Adrenal gland (tissue), 12 donors: Measurements from ENCODE around the gene COL5A1. TPM values are rescaled to one million over a fixed set of nuclear protein-coding genes. Genes with fewer than 3 reads are reported as not detected.

Experiments
- DNase-seq, 7 donors: peaks; one replicate each; pipeline ENCODE4 v3.0.0-alpha.2; 2019 to 2020
- H3K27ac ChIP-seq, 5 donors: fragments of 200-600 bp; sonication (generic) in 4 of 5; 1 replicate in 3 of 5; 2 replicates in 2 of 5; pipeline versions ENCODE4 v1.5.1 to v1.8.0; 2016 to 2020; ENCODE audit warnings: mild to moderate bottlenecking in 1 of 5
- H3K27me3 ChIP-seq: fragments of 200-600 bp; 2 replicates; pipeline ENCODE4 v1.8.0; 2021
- H3K36me3 ChIP-seq, 2 donors: fragments of 200-600 bp; replicated peaks in 1 of 2; 1 replicate in 1 of 2; 2 replicates in 1 of 2; pipeline versions ENCODE4 v1.5.1 to v1.8.0; 2018 to 2022
- H3K4me1 ChIP-seq, 2 donors: fragments of 200-600 bp; replicated peaks in 1 of 2; 1 replicate in 1 of 2; 2 replicates in 1 of 2; pipeline versions ENCODE4 v1.5.1 to v1.8.0; 2018 to 2021
- H3K4me3 ChIP-seq, 4 donors: fragments of 200-600 bp; sonication (generic) in 3 of 4; one replicate each; pipeline ENCODE4 v1.5.1; 2016 to 2018
- H3K9me3 ChIP-seq, 3 donors: fragments of 200-600 bp; sonication (generic) in 1 of 3; replicated peaks in 1 of 3; 1 replicate in 2 of 3; 2 replicates in 1 of 3; pipeline versions ENCODE4 v1.5.1 to v1.8.0; 2016 to 2021
- CTCF ChIP-seq, 6 experiments: fragments of 450-650 bp in 4 of 6; fragments of 200-600 bp in 2 of 6; sonication (generic) in 1 of 6; IDR thresholded peaks; 1 replicate in 5 of 6; 2 replicates in 1 of 6; pipeline versions ENCODE4 v1.5.1 to v1.8.0; 2016 to 2021; ENCODE audit warnings: antibody characterized with exemption in 6 of 6, mild to moderate bottlenecking in 2 of 6, moderate library complexity in 1 of 6
- POLR2A ChIP-seq, 2 donors: fragments of 450-650 bp; IDR thresholded peaks; one replicate each; pipeline ENCODE4 v1.6.1; 2017; ENCODE audit warnings: antibody characterized with exemption in 2 of 2, mild to moderate bottlenecking in 2 of 2, moderate library complexity in 1 of 2
- WGBS, 4 donors: extraction: QIAGEN DNeasy Blood & Tissue Kit in 2 of 4; methylation state at CpG; one replicate each; pipeline versions ENCODE4 v1.1.5 to v1.1.7; 2013 to 2017; 5-methylcytosine and 5-hydroxymethylcytosine counted together
- intact Hi-C, 2 donors: fragments of 100-400 bp; cut with DNase I; formaldehyde crosslinking; loops; one replicate each; pipeline versions ENCODE4 v1.14.1 to v1.15.0; 2022 to 2023
- polyA plus RNA-seq, 3 donors: library from polyadenylated mRNA; stranded (reverse); fragments of 200-250 nt in 2 of 3; fragments of 350-450 nt in 1 of 3; fragmentation: Illumina TruSeq in 1 of 3; extraction: RNeasy Lipid Tissue Mini Kit (QIAGEN cat#74804) in 1 of 3; gene quantifications; one replicate each; pipeline ENCODE4 v1.2.3, GENCODE V29; 2013 to 2014
- total RNA-seq, 9 donors: library from RNA; depleted of rRNA in 4 of 9; stranded (reverse); fragments of >200 nt in 4 of 9; fragments of 120-200 nt in 1 of 9; fragmentation: NEBNext Ultra II Directional in 1 of 9; extraction: Animal tissue kit (Norgen Biotek cat#: 25700) in 1 of 9; gene quantifications; one replicate each; pipeline versions ENCODE4 v1.1.0 to v1.2.4, GENCODE V29; 2013 to 2023
- donor health status: healthy with polysubstance abuse.
- donor health status: Bipolar disorder and iron deficiency.
- donor health status: DM: yes; HTN: yes; CAD: no.
- donor health status: DM: no; HTN: no; CAD: no.
- donor health status: DM: no; HTN: no; CAD: no.
- donor health status: DM: yes; HTN: yes; CAD: no.

The COL5A1 gene
- total and polyA plus RNA-seq, 12 donors, result 3.5 to 45.5 (median 29.3) TPM

GRCh38 chr9:134600836-134601638 lies 40.6 kb upstream of the COL5A1 start:
- H3K27me3 ChIP-seq, result no peaks in the 10 kb centered on the region
- 89 to 94% (median 92%) methylated on average over 7 to 10 of the region's 10 CpGs for WGBS, 4 donors
- no peaks in the 10 kb centered on the region for H3K4me1 ChIP-seq
- no peak for TF ChIP-seq CTCF (IDR thresholded peaks at IDR 0.05)
- no peak for TF ChIP-seq POLR2A (IDR thresholded peaks at IDR 0.05)
- intact Hi-C loops, result no loop called here
- DNase-seq, result peak in 1 of 7 donors; percentile 25
- H3K27ac ChIP-seq, result no peak overlapping the region
- no peaks in the 10 kb centered on the region for H3K36me3 ChIP-seq
- H3K4me3 ChIP-seq, result no peak overlapping the region
- H3K9me3 ChIP-seq, result no peaks in the 10 kb centered on the region

- peak in 1 of 7 donors; percentile 30 for DNase-seq
- TF ChIP-seq CTCF (IDR thresholded peaks at IDR 0.05), result no peak
- no peak for TF ChIP-seq POLR2A (IDR thresholded peaks at IDR 0.05)
- Histone ChIP-seq H3K4me3 (no peak overlapping the region), H3K27ac (no peak overlapping the region), H3K4me1 (no peaks in the 10 kb centered on the region), H3K36me3 (no peaks in the 10 kb centered on the region), H3K9me3 (no peaks in the 10 kb centered on the region), H3K27me3 (no peaks in the 10 kb centered on the region)
- intact Hi-C loops, result no loop called here
- WGBS, 4 donors, result 87 to 97% (median 91%) methylated on average over 6 to 7 of the region's 7 CpGs
Measured at GRCh38 chr9:134601764-134602163, 39.8 kb upstream of the COL5A1 start.

- DNase-seq, result peak in 6 of 7 donors; percentile 62 to 82 (median 68)
- no peaks in the 10 kb centered on the region for H3K9me3 ChIP-seq
- peak overlapping the region in 1 of 5 donors; percentile 56 for H3K27ac ChIP-seq
- no peaks in the 10 kb centered on the region for H3K27me3 ChIP-seq
- H3K4me1 ChIP-seq, result no peaks in the 10 kb centered on the region
- no peak overlapping the region for H3K4me3 ChIP-seq
- intact Hi-C loops, result no loop called here
- WGBS, 4 donors, result 51 to 60% (median 55%) methylated on average over 21 to 31 of the region's 31 CpGs
- TF ChIP-seq POLR2A (IDR thresholded peaks at IDR 0.05) (no peak), CTCF (IDR thresholded peaks at IDR 0.05) (no peak)
- H3K36me3 ChIP-seq, result no peaks in the 10 kb centered on the region
Measured at GRCh38 chr9:134602547-134603362, 38.8 kb upstream of the COL5A1 start.

GRCh38 chr9:134604834-134605233 lies 36.8 kb upstream of the COL5A1 start:
- Histone ChIP-seq H3K36me3 (no peaks in the 10 kb centered on the region), H3K9me3 (no peaks in the 10 kb centered on the region), H3K27me3 (no peaks in the 10 kb centered on the region), H3K4me3 (no peak overlapping the region), H3K27ac (no peak overlapping the region), H3K4me1 (no peaks in the 10 kb centered on the region)
- no peak for TF ChIP-seq POLR2A (IDR thresholded peaks at IDR 0.05)
- TF ChIP-seq CTCF (IDR thresholded peaks at IDR 0.05), result no peak
- intact Hi-C loops, result no loop called here
- peak in 2 of 7 donors; percentile 10 to 33 for DNase-seq
- WGBS, 4 donors, result 88 to 94% (median 93%) methylated on average over 12 of the region's 12 CpGs
